Suprapubic skin (tissue), 4 donors: Measurements from ENCODE around the gene GFPT2. TPM values are rescaled to one million over a fixed set of nuclear protein-coding genes. Genes with fewer than 3 reads are reported as not detected.
A peak's percentile ranks its signal among the peaks of the same experiment; 100 is the strongest.
"Not testable (repeated sequence)": the region's sequence is repeated elsewhere in the genome, so short reads cannot be mapped to it uniquely, and the experiment has no call there.

Source experiments
- DNase-seq, 2 donors: peaks; one replicate each; pipeline ENCODE4 v3.0.0-alpha.2; 2019; ENCODE audit warnings: low spot score in 2 of 2
- H3K27ac ChIP-seq: fragments of 200-600 bp; sonication (generic); one replicate; pipeline ENCODE4 v1.5.1; 2019
- H3K27me3 ChIP-seq: fragments of 200-600 bp; sonication (generic); one replicate; pipeline ENCODE4 v1.5.1; 2019
- H3K36me3 ChIP-seq: fragments of 200-600 bp; sonication (generic); one replicate; pipeline ENCODE4 v1.5.1; 2019
- H3K4me1 ChIP-seq: fragments of 200-600 bp; sonication (generic); one replicate; pipeline ENCODE4 v1.5.1; 2019
- H3K4me3 ChIP-seq: fragments of 200-600 bp; sonication (generic); one replicate; pipeline ENCODE4 v1.5.1; 2019; ENCODE audit warnings: mild to moderate bottlenecking
- H3K9me3 ChIP-seq: fragments of 200-600 bp; sonication (generic); one replicate; pipeline ENCODE4 v1.5.1; 2019
- EP300 ChIP-seq: sonication (generic); formaldehyde crosslinking; IDR thresholded peaks from one replicate; pipeline ENCODE4 v1.6.1; 2017; ENCODE audit warnings: antibody characterized with exemption
- POLR2A ChIP-seq, 2 donors: fragments of 450-650 bp; IDR thresholded peaks; one replicate each; pipeline ENCODE4 v1.6.1; 2017; ENCODE audit warnings: antibody characterized with exemption in 2 of 2, mild to moderate bottlenecking in 2 of 2, moderate library complexity in 2 of 2
- POLR2AphosphoS5 ChIP-seq, 3 donors: sonication (generic); formaldehyde crosslinking; IDR thresholded peaks; one replicate each; pipeline ENCODE4 v1.6.1; 2017; ENCODE audit warnings: antibody characterized with exemption in 3 of 3
- WGBS: methylation state at CpG from one replicate; pipeline ENCODE4 v1.1.5; 2018; 5-methylcytosine and 5-hydroxymethylcytosine counted together
- total RNA-seq, 4 donors: library from RNA; depleted of rRNA; stranded (reverse); fragments of >200 nt; gene quantifications; one replicate each; pipeline ENCODE4 v1.1.0, GENCODE V29; 2016
- TF ChIP-seq, protein P1 (sequence below), 2 donors: fragments of 200-600 bp in 1 of 2; fragments of 450-650 bp in 1 of 2; sonication (generic) in 1 of 2; IDR thresholded peaks; one replicate each; pipeline ENCODE4 v1.5.1; 2016 to 2019; ENCODE audit warnings: antibody characterized with exemption in 2 of 2, mild to moderate bottlenecking in 1 of 2, moderate library complexity in 1 of 2

GFPT2 gene
- total RNA-seq, 4 donors from 2014 or later: 2.9 to 6.9 (median 4.3) TPM

DNA sequence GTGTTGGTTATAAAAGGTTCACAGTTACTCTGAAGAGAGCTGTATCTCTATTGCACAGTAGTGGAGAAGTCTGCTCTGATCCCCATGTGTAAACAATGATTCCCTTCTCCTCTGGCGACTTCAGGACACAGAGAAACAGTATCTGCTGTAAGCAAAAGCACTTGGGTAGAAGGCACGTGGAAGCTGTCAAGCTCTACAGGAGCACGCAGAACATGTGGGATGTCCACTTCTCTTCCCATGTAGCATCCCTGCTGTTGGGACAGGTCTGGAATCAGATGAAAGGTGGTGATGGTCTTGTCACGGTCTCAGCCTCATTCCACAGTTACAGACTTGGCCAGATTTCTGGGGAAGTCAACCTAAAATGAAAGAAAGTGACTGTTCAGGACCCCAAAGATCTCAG, 51.9 kb downstream of the GFPT2 start:
- Histone ChIP-seq H3K27ac (no peak overlapping the region), H3K4me1 (no peaks in the 10 kb centered on the region), H3K36me3 (peaks cover 19% of the 10 kb centered on the region), H3K4me3 (no peak overlapping the region), H3K9me3 (no peaks in the 10 kb centered on the region), H3K27me3 (no peaks in the 10 kb centered on the region)
- WGBS: 71% methylated on average over 4 of the region's 4 CpGs
- no peak for TF ChIP-seq POLR2AphosphoS5 (IDR thresholded peaks at IDR 0.05)
- TF ChIP-seq, protein P1, sequence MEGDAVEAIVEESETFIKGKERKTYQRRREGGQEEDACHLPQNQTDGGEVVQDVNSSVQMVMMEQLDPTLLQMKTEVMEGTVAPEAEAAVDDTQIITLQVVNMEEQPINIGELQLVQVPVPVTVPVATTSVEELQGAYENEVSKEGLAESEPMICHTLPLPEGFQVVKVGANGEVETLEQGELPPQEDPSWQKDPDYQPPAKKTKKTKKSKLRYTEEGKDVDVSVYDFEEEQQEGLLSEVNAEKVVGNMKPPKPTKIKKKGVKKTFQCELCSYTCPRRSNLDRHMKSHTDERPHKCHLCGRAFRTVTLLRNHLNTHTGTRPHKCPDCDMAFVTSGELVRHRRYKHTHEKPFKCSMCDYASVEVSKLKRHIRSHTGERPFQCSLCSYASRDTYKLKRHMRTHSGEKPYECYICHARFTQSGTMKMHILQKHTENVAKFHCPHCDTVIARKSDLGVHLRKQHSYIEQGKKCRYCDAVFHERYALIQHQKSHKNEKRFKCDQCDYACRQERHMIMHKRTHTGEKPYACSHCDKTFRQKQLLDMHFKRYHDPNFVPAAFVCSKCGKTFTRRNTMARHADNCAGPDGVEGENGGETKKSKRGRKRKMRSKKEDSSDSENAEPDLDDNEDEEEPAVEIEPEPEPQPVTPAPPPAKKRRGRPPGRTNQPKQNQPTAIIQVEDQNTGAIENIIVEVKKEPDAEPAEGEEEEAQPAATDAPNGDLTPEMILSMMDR (IDR thresholded peaks at IDR 0.05): no peak
- no peak for TF ChIP-seq POLR2A (IDR thresholded peaks at IDR 0.05)
- no peak for TF ChIP-seq EP300
- no peak for DNase-seq

GRCh38 chr5:180299526-180299925, 53.6 kb downstream of the GFPT2 start:
- Histone ChIP-seq H3K9me3 (no peaks in the 10 kb centered on the region), H3K4me1 (no peaks in the 10 kb centered on the region), H3K27me3 (no peaks in the 10 kb centered on the region), H3K27ac (no peak overlapping the region), H3K4me3 (no peak overlapping the region), H3K36me3 (peaks cover 14% of the 10 kb centered on the region)
- WGBS: 100% methylated on average over 2 of the region's 3 CpGs
- no peak for DNase-seq
- TF ChIP-seq POLR2A (IDR thresholded peaks at IDR 0.05): no peak
- TF ChIP-seq, protein P1 (IDR thresholded peaks at IDR 0.05): no peak
- TF ChIP-seq POLR2AphosphoS5 (IDR thresholded peaks at IDR 0.05): no peak
- no peak for TF ChIP-seq EP300

DNA sequence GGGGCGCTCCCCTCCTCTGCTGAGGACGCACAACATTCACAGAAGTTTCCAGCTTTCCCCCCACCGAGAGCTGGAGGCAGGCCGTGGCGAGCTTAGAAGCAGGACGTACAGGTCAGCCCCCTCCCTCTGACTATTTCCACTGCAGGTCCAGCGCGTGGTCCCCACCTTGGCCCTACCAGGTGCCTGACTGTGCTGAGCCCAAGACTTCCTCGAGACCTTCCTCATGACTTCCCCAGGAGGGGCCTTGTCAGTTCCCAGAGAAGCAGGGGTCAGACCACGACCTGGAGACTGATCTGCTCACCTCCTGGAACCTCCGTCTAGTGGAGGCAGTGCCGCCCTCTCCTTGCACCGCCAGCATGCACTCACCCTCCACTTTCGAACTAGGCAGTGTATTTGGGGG, 54.1 kb downstream of the GFPT2 start:
- peak in 1 of 2 donors; percentile 58 for DNase-seq
- H3K9me3 ChIP-seq: not testable (repeated sequence)
- WGBS: 93% methylated on average over 8 of the region's 14 CpGs

GRCh38 chr5:180297587-180298282, 55.4 kb downstream of the GFPT2 start:
- Histone ChIP-seq H3K4me1 (peaks cover 7% of the 10 kb centered on the region), H3K4me3 (no peak overlapping the region), H3K27me3 (no peaks in the 10 kb centered on the region), H3K27ac (no peak overlapping the region), H3K9me3 (no peaks in the 10 kb centered on the region), H3K36me3 (no peaks in the 10 kb centered on the region)
- no peak for TF ChIP-seq EP300
- no peak for TF ChIP-seq POLR2AphosphoS5 (IDR thresholded peaks at IDR 0.05)
- TF ChIP-seq, protein P1 (IDR thresholded peaks at IDR 0.05): no peak
- TF ChIP-seq POLR2A (IDR thresholded peaks at IDR 0.05): no peak
- 88% methylated on average over 2 of the region's 2 CpGs for WGBS
- no peak for DNase-seq

More for the DNA sequence above, 54.1 kb downstream of the GFPT2 start:
- not testable (repeated sequence) for H3K4me3 ChIP-seq, H3K4me1 ChIP-seq, H3K27ac ChIP-seq, H3K27me3 ChIP-seq, H3K36me3 ChIP-seq

DNA sequence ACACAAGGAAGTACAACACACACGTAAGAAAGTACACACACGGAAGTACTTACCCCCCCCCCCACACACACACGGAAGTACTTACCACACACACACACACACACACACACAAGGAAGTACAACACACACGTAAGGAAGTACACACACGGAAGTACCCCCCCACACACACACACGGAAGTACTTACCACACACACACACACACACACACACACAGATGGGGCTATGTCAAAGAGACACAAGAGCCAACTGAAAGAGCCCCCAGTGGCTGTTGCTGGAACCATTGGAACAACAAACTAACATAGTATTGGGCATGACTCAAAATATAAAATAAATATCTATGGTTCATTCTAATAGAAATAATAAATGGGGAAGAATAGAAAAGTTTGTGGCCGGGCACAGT, 56.4 kb downstream of the GFPT2 start:
- WGBS: 41% methylated on average over 6 of the region's 7 CpGs
- Histone ChIP-seq H3K9me3 (no peaks in the 10 kb centered on the region), H3K27ac (no peak overlapping the region), H3K36me3 (no peaks in the 10 kb centered on the region), H3K4me1 (peaks cover 11% of the 10 kb centered on the region), H3K4me3 (no peak overlapping the region), H3K27me3 (no peaks in the 10 kb centered on the region)
- no peak for DNase-seq
- TF ChIP-seq, protein P1 (IDR thresholded peaks at IDR 0.05): no peak
- no peak for TF ChIP-seq POLR2A (IDR thresholded peaks at IDR 0.05)
- TF ChIP-seq EP300: no peak
- TF ChIP-seq POLR2AphosphoS5 (IDR thresholded peaks at IDR 0.05): no peak
